Naive B cell (primary cell): Measurements from ENCODE around the gene NGF. TPM values are rescaled to one million over a fixed set of nuclear protein-coding genes. Genes with fewer than 3 reads are reported as not detected.

Source experiments
- ATAC-seq, 2 donors: fragments of 150-1000 bp; cut with Tn5 transposase; 2 replicates each; pipeline ENCODE4 v1.10.0; 2021; ENCODE audit warnings: low read depth in 2 of 2, mild to moderate bottlenecking in 2 of 2, moderate library complexity in 2 of 2
- DNase-seq: peaks from one replicate; pipeline ENCODE4 v3.0.0; 2022
- H3K27ac Mint-ChIP-seq, 6 donors: one replicate each; pipeline ENCODE4 v1.8.0; 2020 to 2022; ENCODE audit warnings: mild to moderate bottlenecking in 6 of 6, mixed read lengths in 6 of 6, moderate library complexity in 5 of 6, inconsistent platforms in 2 of 6
- H3K27me3 Mint-ChIP-seq, 3 donors: one replicate each; pipeline ENCODE4 v1.8.0; 2021 to 2022; ENCODE audit warnings: mixed read lengths in 3 of 3, mild to moderate bottlenecking in 1 of 3
- H3K36me3 Mint-ChIP-seq, 2 donors: one replicate each; pipeline ENCODE4 v1.8.0; 2020 to 2022; ENCODE audit warnings: mixed read lengths in 2 of 2, inconsistent platforms in 1 of 2, mild to moderate bottlenecking in 1 of 2
- H3K4me1 Mint-ChIP-seq, 3 donors: one replicate each; pipeline ENCODE4 v1.8.0; 2020 to 2022; ENCODE audit warnings: mixed read lengths in 3 of 3, inconsistent platforms in 1 of 3, mild to moderate bottlenecking in 1 of 3, moderate library complexity in 1 of 3
- H3K4me3 Mint-ChIP-seq, 8 donors: one replicate each; pipeline ENCODE4 v1.8.0; 2020 to 2022; ENCODE audit warnings: mild to moderate bottlenecking in 8 of 8, mixed read lengths in 8 of 8, moderate library complexity in 8 of 8, inconsistent platforms in 2 of 8
- H3K9me3 Mint-ChIP-seq, 7 donors: one replicate each; pipeline ENCODE4 v1.8.0; 2020 to 2022; ENCODE audit warnings: mixed read lengths in 7 of 7, mild to moderate bottlenecking in 5 of 7, inconsistent platforms in 2 of 7, moderate library complexity in 1 of 7
- polyA plus RNA-seq, 6 donors: library from polyadenylated mRNA; unstranded; fragments of 300-500 nt; fragmentation: Illumina TruSeq; gene quantifications; one replicate each; pipeline ENCODE4 v1.2.3, GENCODE V29; 2021; ENCODE audit warnings: low read depth in 6 of 6

NGF gene
- polyA plus RNA-seq, 6 donors from 2014 or later, result not detected

DNA sequence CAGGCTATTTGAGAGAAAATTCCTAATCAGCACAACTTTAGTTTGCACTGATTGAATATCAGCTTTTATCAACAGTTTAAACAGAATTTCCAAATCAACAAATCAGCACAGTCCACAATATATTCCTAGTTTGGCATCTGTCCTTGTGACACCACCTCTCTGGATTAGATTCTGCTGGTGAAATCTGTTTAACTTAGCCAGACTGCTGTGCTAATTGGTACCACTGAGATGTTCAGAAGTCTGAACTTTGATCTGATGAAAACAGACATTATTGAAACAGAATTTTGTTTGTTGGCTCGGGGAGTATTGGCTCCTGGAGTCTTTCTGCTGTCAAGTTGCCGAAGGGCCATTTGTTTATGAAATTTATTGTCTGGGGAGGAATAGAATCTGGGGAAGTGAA, 17.0 kb upstream of the NGF start:
- H3K4me1 Mint-ChIP-seq, result no peaks in the 10 kb centered on the region
- H3K36me3 Mint-ChIP-seq, result no peaks in the 10 kb centered on the region
- no peak overlapping the region for H3K4me3 Mint-ChIP-seq
- no peaks in the 10 kb centered on the region for H3K27me3 Mint-ChIP-seq
- H3K27ac Mint-ChIP-seq, result no peak overlapping the region
- DNase-seq (no peak), ATAC-seq (no peak)
- H3K9me3 Mint-ChIP-seq, result peaks cover 0 to 15% (median 5%) of the 10 kb centered on the region in 7 donors

- Mint-ChIP-seq H3K4me1 (no peaks in the 10 kb centered on the region), H3K4me3 (no peak overlapping the region), H3K27ac (no peak overlapping the region), H3K27me3 (no peaks in the 10 kb centered on the region), H3K36me3 (no peaks in the 10 kb centered on the region), H3K9me3 (peaks cover 0 to 3% (median 0%) of the 10 kb centered on the region in 7 donors)
- DNase-seq, result no peak
- ATAC-seq, result no peak
Measured at GRCh38 chr1:115351143-115351542, 13.1 kb upstream of the NGF start.

DNA sequence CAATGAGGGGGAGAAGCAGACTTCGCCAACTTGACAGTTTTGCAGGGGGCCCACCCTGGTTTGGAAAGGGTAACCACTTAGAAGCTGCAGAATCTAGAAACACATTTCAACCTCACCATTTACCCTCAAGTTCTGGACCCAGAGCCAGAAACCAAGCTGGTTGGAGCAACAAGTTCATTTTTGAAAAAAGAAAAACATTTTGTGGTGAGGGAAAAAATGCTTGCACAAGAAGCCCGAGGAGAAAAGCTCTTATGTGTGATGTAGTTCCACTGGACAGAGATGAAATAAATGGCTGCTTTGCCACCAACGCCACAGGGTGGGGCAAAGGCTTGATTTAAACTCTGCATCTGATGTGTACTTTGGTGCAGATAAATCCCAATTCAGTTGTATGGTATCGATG, 10.6 kb upstream of the NGF start:
- Mint-ChIP-seq H3K36me3 (no peaks in the 10 kb centered on the region), H3K4me3 (no peak overlapping the region), H3K27ac (no peak overlapping the region), H3K27me3 (no peaks in the 10 kb centered on the region), H3K9me3 (peaks cover 0 to 7% (median 0%) of the 10 kb centered on the region in 7 donors), H3K4me1 (no peaks in the 10 kb centered on the region)
- no peak for ATAC-seq
- no peak for DNase-seq

DNA sequence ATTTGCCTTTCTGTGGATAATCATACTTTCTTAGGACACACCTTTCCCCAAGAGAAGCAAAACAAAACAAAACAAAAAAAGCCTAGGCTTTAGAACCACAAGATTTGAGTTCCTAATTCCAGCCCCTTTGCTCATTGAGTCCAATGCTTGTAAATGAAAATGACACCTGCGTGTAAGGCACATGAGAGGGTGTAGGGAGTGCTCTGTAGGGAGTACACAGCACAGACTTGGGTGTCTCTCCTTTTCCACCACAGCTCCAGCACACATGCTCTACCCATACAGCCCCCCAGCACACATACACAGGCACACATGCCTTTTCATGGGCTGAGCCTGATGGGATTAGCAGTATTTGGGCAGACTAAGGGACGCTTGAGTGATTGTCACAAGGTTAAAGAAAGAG, 9.2 kb upstream of the NGF start:
- no peak for DNase-seq
- no peaks in the 10 kb centered on the region for H3K4me1 Mint-ChIP-seq

GRCh38 chr1:115343200-115343737, 5.2 kb upstream of the NGF start:
- Mint-ChIP-seq H3K36me3 (no peaks in the 10 kb centered on the region), H3K27ac (no peak overlapping the region), H3K4me3 (no peak overlapping the region), H3K9me3 (peaks cover 0 to 3% (median 2%) of the 10 kb centered on the region in 7 donors), H3K27me3 (peaks cover 9 to 29% (median 27%) of the 10 kb centered on the region in 3 donors), H3K4me1 (no peaks in the 10 kb centered on the region)
- ATAC-seq (no peak), DNase-seq (no peak)

More for the DNA sequence above, 9.2 kb upstream of the NGF start:
- ATAC-seq, result no peak
- H3K9me3 Mint-ChIP-seq, result peaks cover 0 to 7% (median 0%) of the 10 kb centered on the region in 7 donors
- no peak overlapping the region for H3K4me3 Mint-ChIP-seq
- no peak overlapping the region for H3K27ac Mint-ChIP-seq
- H3K27me3 Mint-ChIP-seq, result peaks cover 0 to 5% (median 1%) of the 10 kb centered on the region in 3 donors
- no peaks in the 10 kb centered on the region for H3K36me3 Mint-ChIP-seq

DNA sequence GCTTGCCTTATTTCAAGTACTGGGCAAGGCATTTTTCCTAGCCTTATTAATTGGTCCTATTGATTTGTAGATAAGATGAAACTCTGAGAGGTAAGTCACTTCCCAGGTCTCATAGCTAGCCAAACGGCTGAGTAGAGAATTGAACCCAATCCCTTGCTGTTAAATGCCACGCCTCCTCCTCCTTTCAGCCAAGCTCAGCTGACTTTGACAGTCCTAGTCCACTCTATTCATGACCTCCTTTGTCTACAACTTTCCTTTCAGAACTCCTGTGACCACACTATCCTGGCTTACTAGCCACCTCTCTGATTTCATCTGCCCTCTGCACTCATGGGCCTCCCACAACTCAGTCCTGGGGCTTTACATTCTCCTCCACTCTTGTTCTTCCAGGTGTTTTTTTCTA, 3.9 kb upstream of the NGF start:
- ATAC-seq (no peak), DNase-seq (no peak)
- Mint-ChIP-seq H3K9me3 (peaks cover 0 to 3% (median 2%) of the 10 kb centered on the region in 7 donors), H3K27ac (no peak overlapping the region), H3K27me3 (peaks cover 18 to 37% (median 27%) of the 10 kb centered on the region in 3 donors), H3K4me1 (peaks cover 0 to 5% (median 0%) of the 10 kb centered on the region in 3 donors), H3K4me3 (no peak overlapping the region), H3K36me3 (no peaks in the 10 kb centered on the region)

- ATAC-seq (no peak), DNase-seq (no peak)
- peaks cover 0 to 3% (median 2%) of the 10 kb centered on the region in 7 donors for H3K9me3 Mint-ChIP-seq
- no peak overlapping the region for H3K4me3 Mint-ChIP-seq
- H3K4me1 Mint-ChIP-seq, result peaks cover 0 to 5% (median 3%) of the 10 kb centered on the region in 3 donors
- peaks cover 29 to 45% (median 36%) of the 10 kb centered on the region in 3 donors for H3K27me3 Mint-ChIP-seq
- H3K27ac Mint-ChIP-seq, result no peak overlapping the region
- H3K36me3 Mint-ChIP-seq, result no peaks in the 10 kb centered on the region
Measured at GRCh38 chr1:115340879-115341278, 2.8 kb upstream of the NGF start.

GRCh38 chr1:115338457-115338820, 390 bp upstream of the NGF start:
- H3K27me3 Mint-ChIP-seq, result peaks cover 36 to 45% (median 43%) of the 10 kb centered on the region in 3 donors
- peaks cover 0 to 5% (median 3%) of the 10 kb centered on the region in 3 donors for H3K4me1 Mint-ChIP-seq
- DNase-seq (no peak), ATAC-seq (no peak)
- no peak overlapping the region for H3K4me3 Mint-ChIP-seq
- H3K9me3 Mint-ChIP-seq, result peaks cover 0 to 4% (median 0%) of the 10 kb centered on the region in 7 donors
- H3K27ac Mint-ChIP-seq, result no peak overlapping the region
- no peaks in the 10 kb centered on the region for H3K36me3 Mint-ChIP-seq

DNA sequence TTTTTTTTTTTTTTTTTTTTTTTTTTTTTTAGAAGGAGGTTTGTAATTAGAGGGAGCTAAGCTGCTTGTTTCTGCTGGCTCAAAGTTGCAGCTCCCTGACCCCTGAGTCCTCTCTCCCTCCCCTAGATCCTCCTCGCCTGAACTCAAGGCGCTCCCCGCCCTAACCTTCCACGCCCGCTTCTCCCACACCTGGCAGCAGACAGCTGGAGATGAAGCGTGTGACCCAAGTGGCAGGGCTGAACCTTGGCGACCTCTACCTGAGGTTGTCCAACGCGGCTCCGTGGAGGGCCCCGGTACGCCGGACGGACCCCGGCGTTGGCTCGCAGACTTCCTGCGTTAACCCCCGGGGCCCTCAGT, 795 bp downstream of the NGF start:
- no peak for ATAC-seq
- Mint-ChIP-seq H3K9me3 (peaks cover 0 to 4% (median 0%) of the 10 kb centered on the region in 7 donors), H3K27ac (no peak overlapping the region), H3K27me3 (peaks cover 35 to 44% (median 40%) of the 10 kb centered on the region in 3 donors), H3K4me3 (no peak overlapping the region), H3K4me1 (peaks cover 0 to 5% (median 3%) of the 10 kb centered on the region in 3 donors), H3K36me3 (no peaks in the 10 kb centered on the region)
- DNase-seq, result no peak

- peaks cover 30 to 44% (median 35%) of the 10 kb centered on the region in 3 donors for H3K27me3 Mint-ChIP-seq
- H3K4me1 Mint-ChIP-seq, result peaks cover 0 to 5% (median 3%) of the 10 kb centered on the region in 3 donors
- no peak overlapping the region for H3K4me3 Mint-ChIP-seq
- H3K36me3 Mint-ChIP-seq, result no peaks in the 10 kb centered on the region
- peaks cover 0 to 4% (median 0%) of the 10 kb centered on the region in 7 donors for H3K9me3 Mint-ChIP-seq
- DNase-seq (no peak), ATAC-seq (no peak)
- no peak overlapping the region for H3K27ac Mint-ChIP-seq
Measured at GRCh38 chr1:115336741-115337140, 1.3 kb downstream of the NGF start.

DNA sequence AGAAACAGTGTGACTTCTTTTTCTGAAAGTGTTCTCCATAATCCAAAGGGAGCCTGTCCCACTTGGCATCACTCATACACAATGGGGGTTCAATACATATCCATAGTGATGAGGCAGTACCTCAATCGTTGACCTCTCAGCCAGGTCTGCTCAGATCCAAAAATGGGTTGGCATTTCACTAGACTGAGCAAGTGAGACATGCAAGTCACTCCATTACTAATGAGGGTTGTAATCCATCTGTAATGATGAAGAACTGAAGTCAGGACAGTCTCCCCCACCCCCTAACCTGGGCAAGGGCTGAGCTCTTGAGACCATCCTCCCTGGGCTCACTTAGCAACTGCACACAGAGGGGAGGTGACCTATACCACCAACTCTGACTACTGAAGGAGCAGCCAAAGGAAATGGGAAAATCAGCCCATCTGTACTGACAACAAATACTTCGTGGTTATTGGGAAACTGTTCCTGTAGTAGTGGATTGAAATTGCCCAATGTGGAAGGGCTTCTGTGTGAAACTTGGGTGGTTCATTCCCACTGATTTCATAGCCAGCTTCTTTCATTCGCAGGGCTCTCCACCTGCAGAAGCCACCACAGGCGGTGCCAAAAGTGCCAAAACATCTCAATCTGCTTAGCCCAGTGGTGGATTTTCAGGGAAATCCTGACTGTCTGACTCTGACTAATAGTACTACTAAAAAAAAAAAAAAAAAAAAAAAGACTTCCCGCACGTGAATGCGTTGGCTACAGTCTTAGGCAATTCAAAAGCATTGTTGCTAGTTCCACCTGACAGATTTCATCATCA, 5.0 kb downstream of the NGF start:
- H3K36me3 Mint-ChIP-seq, result no peaks in the 10 kb centered on the region
- ATAC-seq, result no peak
- H3K9me3 Mint-ChIP-seq, result peaks cover 0 to 4% (median 0%) of the 10 kb centered on the region in 7 donors
- H3K27ac Mint-ChIP-seq, result no peak overlapping the region
- H3K27me3 Mint-ChIP-seq, result peaks cover 15 to 34% (median 16%) of the 10 kb centered on the region in 3 donors
- peaks cover 0 to 5% (median 3%) of the 10 kb centered on the region in 3 donors for H3K4me1 Mint-ChIP-seq
- H3K4me3 Mint-ChIP-seq, result no peak overlapping the region
- DNase-seq, result no peak

DNA sequence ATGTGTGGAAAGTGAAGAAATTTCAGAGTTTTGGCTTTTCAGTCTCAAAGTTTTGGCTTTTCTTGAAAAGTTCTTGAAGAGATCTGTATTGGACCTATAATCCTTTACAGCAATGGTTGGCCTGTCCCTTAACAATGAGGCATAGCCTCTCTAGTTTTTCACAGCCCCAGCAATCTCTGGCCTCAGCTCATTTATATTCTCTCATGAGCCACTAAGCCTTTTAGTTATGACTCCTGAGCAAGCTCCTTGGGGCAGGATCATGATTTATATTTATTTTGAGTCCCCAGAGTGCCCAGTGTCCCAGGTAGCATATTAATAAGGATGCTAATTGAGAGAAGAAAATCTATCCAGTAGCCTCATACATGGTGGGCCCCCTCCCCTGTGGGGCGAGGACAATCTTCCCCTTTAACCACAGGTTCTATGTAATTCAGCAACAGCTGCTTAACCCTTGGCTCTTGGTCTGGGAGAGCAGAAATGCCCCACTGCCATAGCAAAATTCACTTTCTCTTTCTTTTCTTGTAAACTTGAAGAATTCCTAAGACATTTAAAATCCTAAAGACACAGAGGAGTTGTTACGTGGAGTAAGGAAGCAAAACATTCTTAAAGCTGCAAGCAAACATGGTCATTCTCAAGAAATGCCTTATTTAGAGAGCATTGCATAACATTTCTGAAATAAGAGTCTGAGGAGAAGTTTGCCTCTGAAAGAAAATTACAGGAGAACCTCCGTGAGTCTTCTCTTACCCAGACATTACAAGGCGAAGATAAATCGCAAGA, 6.3 kb downstream of the NGF start:
- DNase-seq (no peak), ATAC-seq (no peak)
- peaks cover 0 to 3% (median 0%) of the 10 kb centered on the region in 3 donors for H3K4me1 Mint-ChIP-seq
- peaks cover 0 to 4% (median 0%) of the 10 kb centered on the region in 7 donors for H3K9me3 Mint-ChIP-seq
- no peak overlapping the region for H3K27ac Mint-ChIP-seq
- no peaks in the 10 kb centered on the region for H3K36me3 Mint-ChIP-seq
- peaks cover 7 to 24% (median 12%) of the 10 kb centered on the region in 3 donors for H3K27me3 Mint-ChIP-seq
- no peak overlapping the region for H3K4me3 Mint-ChIP-seq

GRCh38 chr1:115330480-115331013, 7.5 kb downstream of the NGF start:
- Mint-ChIP-seq H3K9me3 (peaks cover 0 to 4% (median 0%) of the 10 kb centered on the region in 7 donors), H3K27me3 (peaks cover 0 to 12% (median 5%) of the 10 kb centered on the region in 3 donors), H3K27ac (no peak overlapping the region)

More at GRCh38 chr1:115330480-115331013, 7.5 kb downstream of the NGF start:
- ATAC-seq, result no peak
- no peak for DNase-seq
- Mint-ChIP-seq H3K36me3 (no peaks in the 10 kb centered on the region), H3K4me3 (no peak overlapping the region), H3K4me1 (no peaks in the 10 kb centered on the region)
